IMR-90 (cell line): ENCODE data around the gene SWAP70. TPM values are rescaled to one million over a fixed set of nuclear protein-coding genes. Genes with fewer than 3 reads are reported as not detected.

Experiments
- ATAC-seq: fragments of 200-7000 bp; cut with Tn5 transposase; 2 replicates; pipeline ENCODE4 v1.9.1; 2020; ENCODE audit warnings: low read depth, mild to moderate bottlenecking, moderate library complexity
- BruUV-seq: library from RNA; stranded (reverse); fragments of 400-500 nt; replicated peaks from 2 replicates; lab custom pipeline; 2021; lab: Mats Ljungman, UMichigan
- CTCF ChIA-PET: fragments of 300-600 bp; formaldehyde crosslinking; extraction: SDS; loops from one replicate; lab custom pipeline; 2021; ENCODE audit warnings: antibody characterized with exemption; lab: Yijun Ruan, JAX
- POLR2A ChIA-PET: fragments of 300-600 bp; sonication (Branson Sonifier 250); formaldehyde crosslinking; loops from one replicate; lab custom pipeline; 2022; ENCODE audit warnings: antibody characterized with exemption; ENCODE audit not compliant: unreplicated experiment; lab: Charles Lee
- DNase-seq: peaks from one replicate; pipeline ENCODE4 v3.0.0; 2013
- H2AFZ ChIP-seq: replicated peaks from 2 replicates; pipeline ENCODE3; 2013; ENCODE audit warnings: low read length, mild to moderate bottlenecking; ENCODE audit not compliant: poor library complexity
- H2AK5ac ChIP-seq: 2 replicates; pipeline ENCODE4 v1.6.1; 2013; ENCODE audit warnings: low read depth, low read length, inconsistent platforms
- H2AK9ac ChIP-seq: replicated peaks from 2 replicates; pipeline ENCODE3; 2013; ENCODE audit warnings: mild to moderate bottlenecking, low read depth, low read length, moderate library complexity; ENCODE audit not compliant: poor library complexity
- H2BK120ac ChIP-seq: 2 replicates; pipeline ENCODE4 v1.6.1; 2013; ENCODE audit warnings: low read depth, low read length, inconsistent platforms
- H2BK15ac ChIP-seq: 3 replicates; pipeline ENCODE4 v1.6.1; 2013; ENCODE audit warnings: low read depth, low read length, inconsistent platforms
- H2BK20ac ChIP-seq: 2 replicates; pipeline ENCODE4 v1.6.1; 2013; ENCODE audit warnings: low read depth, mild to moderate bottlenecking, inconsistent platforms, low read length, moderate library complexity
- H2BK5ac ChIP-seq: 2 replicates; pipeline ENCODE4 v1.6.1; 2013; ENCODE audit warnings: mild to moderate bottlenecking, low read depth, low read length, inconsistent platforms; ENCODE audit not compliant: poor library complexity, severe bottlenecking
- H3K14ac ChIP-seq: replicated peaks from 2 replicates; pipeline ENCODE4 v1.6.1; 2013; ENCODE audit warnings: low read depth, low read length, inconsistent platforms
- H3K18ac ChIP-seq: 2 replicates; pipeline ENCODE4 v1.6.1; 2013; ENCODE audit warnings: low read depth, low read length, control low read depth
- H3K23ac ChIP-seq: 2 replicates; pipeline ENCODE4 v1.6.1; 2013; ENCODE audit warnings: low read depth, low read length, inconsistent platforms
- H3K27ac ChIP-seq: 2 replicates; pipeline ENCODE4 v1.5.1; 2013; ENCODE audit warnings: mild to moderate bottlenecking, control low read depth, low read length; ENCODE audit not compliant: insufficient read depth
- H3K27me3 ChIP-seq: 2 replicates; pipeline ENCODE4 v1.6.1; 2013; ENCODE audit warnings: low read length; ENCODE audit not compliant: control insufficient read depth, insufficient read depth
- H3K36me3 ChIP-seq: 2 replicates; pipeline ENCODE4 v1.6.1; 2013; ENCODE audit warnings: low read length, mixed read lengths; ENCODE audit not compliant: control insufficient read depth, insufficient read depth
- H3K4ac ChIP-seq: 2 replicates; pipeline ENCODE4 v1.6.1; 2013; ENCODE audit warnings: low read depth, low read length, inconsistent platforms
- H3K4me1 ChIP-seq: 2 replicates; pipeline ENCODE4 v1.6.1; 2013; ENCODE audit warnings: low read length, mixed read lengths; ENCODE audit not compliant: control insufficient read depth, insufficient read depth
- H3K4me2 ChIP-seq: 2 replicates; pipeline ENCODE4 v1.6.1; 2013; ENCODE audit warnings: low read depth, mild to moderate bottlenecking, control low read depth, low read length, moderate library complexity
- H3K4me3 ChIP-seq: 2 replicates; pipeline ENCODE4 v1.5.1; 2013; ENCODE audit warnings: low read depth, mild to moderate bottlenecking, control low read depth, low read length, moderate library complexity; ENCODE audit not compliant: insufficient read depth
- H3K56ac ChIP-seq: 2 replicates; pipeline ENCODE4 v1.6.1; 2013; ENCODE audit warnings: low read length, inconsistent platforms; ENCODE audit not compliant: insufficient read depth; ENCODE audit errors: extremely low read depth
- H3K79me1 ChIP-seq, 2 experiments: 2 replicates each; pipeline ENCODE4 v1.6.1; 2013; ENCODE audit warnings: low read length in 2 of 2, inconsistent platforms in 1 of 2, low read depth in 1 of 2
- H3K9ac ChIP-seq: 2 replicates; pipeline ENCODE4 v1.6.1; 2013; ENCODE audit warnings: low read depth, low read length, control low read depth
- H3K9me1 ChIP-seq: 2 replicates; pipeline ENCODE4 v1.6.1; 2013; ENCODE audit warnings: low read length, inconsistent platforms; ENCODE audit not compliant: insufficient read depth
- H3K9me3 ChIP-seq: 2 replicates; pipeline ENCODE4 v1.6.1; 2013; ENCODE audit warnings: low read length; ENCODE audit not compliant: control insufficient read depth, insufficient read depth
- H4K20me1 ChIP-seq: 2 replicates; pipeline ENCODE4 v1.6.1; 2013; ENCODE audit warnings: low read length, inconsistent platforms; ENCODE audit not compliant: insufficient read depth
- H4K5ac ChIP-seq: 2 replicates; pipeline ENCODE4 v1.6.1; 2013; ENCODE audit warnings: mild to moderate bottlenecking, low read depth, low read length, control low read depth
- H4K8ac ChIP-seq, 2 experiments: 2 replicates each; pipeline ENCODE4 v1.6.1; 2013; ENCODE audit warnings: low read depth in 2 of 2, low read length in 2 of 2, control low read depth in 1 of 2, inconsistent platforms in 1 of 2
- H4K91ac ChIP-seq: 2 replicates; pipeline ENCODE4 v1.6.1; 2013; ENCODE audit warnings: low read depth, low read length, inconsistent platforms; ENCODE audit not compliant: insufficient read depth
- BHLHE40 ChIP-seq: fragments of 150-350 bp; IDR thresholded peaks from 2 replicates; pipeline ENCODE4 v1.6.1; 2016; ENCODE audit warnings: mild to moderate bottlenecking, low read depth, low read length
- MXI1 ChIP-seq: IDR thresholded peaks from 2 replicates; pipeline ENCODE4 v1.6.1; 2012; ENCODE audit warnings: low read depth, mild to moderate bottlenecking, low read length, moderate library complexity, borderline replicate concordance
- RFX5 ChIP-seq: IDR thresholded peaks from 2 replicates; pipeline ENCODE4 v1.8.0; 2012; ENCODE audit warnings: low read depth, mild to moderate bottlenecking, low read length, moderate library complexity
- USF2 ChIP-seq: fragments of 150-350 bp; IDR thresholded peaks from 2 replicates; pipeline ENCODE4 v1.6.1; 2017; ENCODE audit warnings: mild to moderate bottlenecking, antibody characterized with exemption, low read length, low read depth
- WGBS, 2 experiments: methylation state at CpG; one replicate each; pipeline versions ENCODE4 v1.1.5 to v1.1.7; 2013; ENCODE audit warnings: missing lambda C conversion rate in 2 of 2; ENCODE audit not compliant: insufficient read length in 1 of 2; ENCODE audit errors: extremely low coverage in 2 of 2; 5-methylcytosine and 5-hydroxymethylcytosine counted together
- dilution Hi-C: fragments of 300-500 bp; cut with HindIII; formaldehyde crosslinking; loops from one replicate; pipeline ENCODE4 v1.14.3; 2018; ENCODE audit warnings: low sequenced_read_pairs; ENCODE audit not compliant: unreplicated experiment
- in situ Hi-C: fragments of 300-500 bp; cut with MboI; formaldehyde crosslinking; loops from 3 replicates; pipeline ENCODE4 v1.14.3; 2019; ENCODE audit warnings: low sequenced_read_pairs, inconsistent platforms, mixed read lengths
- intact Hi-C: fragments of 100-400 bp; cut with micrococcal nuclease; formaldehyde crosslinking; loops from 2 replicates; pipeline ENCODE4 v1.10.0; 2022
- polyA plus RNA-seq, 3 experiments: library from polyadenylated mRNA; depleted of rRNA; stranded (reverse); fragments of >200 nt; gene quantifications; 2 replicates each; pipeline ENCODE4 v1.2.3, GENCODE V29; 2012; ENCODE audit warnings: low replicate concordance in 1 of 3
- total RNA-seq: library from RNA; depleted of rRNA; stranded (reverse); fragments of >200 nt; gene quantifications from 2 replicates; pipeline ENCODE4 v1.2.3, GENCODE V29; 2012

Gene SWAP70
- total and polyA plus RNA-seq, 2 of the 4 experiments (the other 2 are of a cell fraction): 15.5 to 19.9 TPM

- dilution Hi-C loops: no loop called here
- ChIA-PET CTCF (no interaction called here), POLR2A (no interaction called here)
- H4K91ac ChIP-seq: peak overlapping the region; percentile 84; the same call in 1 of the 2 replicates
- H3K4me1 ChIP-seq: peaks cover 13% of the 10 kb centered on the region
- in situ Hi-C loops: no loop called here
- peak overlapping the region; percentile 76 for H3K18ac ChIP-seq
- peak overlapping the region; percentile 48 for H2BK5ac ChIP-seq
- BruUV-seq: no TSS peak
- H3K4me3 ChIP-seq: no peak overlapping the region
- H3K27ac ChIP-seq: peak overlapping the region; percentile 35; the same call in 1 of the 2 replicates
- H2AFZ ChIP-seq: no peak overlapping the region
- H3K56ac ChIP-seq: peak overlapping the region; percentile 16; the same call in 1 of the 2 replicates
- H2AK5ac ChIP-seq: peak overlapping the region; percentile 92
- intact Hi-C loops: no loop called here
- no peaks in the 10 kb centered on the region for H3K9me3 ChIP-seq
- H3K4ac ChIP-seq: peak overlapping the region; percentile 69
- H3K9me1 ChIP-seq: peaks cover 7% of the 10 kb centered on the region
- peak overlapping the region; percentile 72 for H3K23ac ChIP-seq
- H3K79me1 ChIP-seq: peaks cover 0 to 22% of the 10 kb centered on the region in 2 experiments; a peak in 3 of 4 replicates
- peak overlapping the region; percentile 99; the same call in 2 of the 3 replicates for H2BK15ac ChIP-seq
- H4K20me1 ChIP-seq: no peaks in the 10 kb centered on the region
- H3K27me3 ChIP-seq: no peaks in the 10 kb centered on the region
- peak overlapping the region; percentile 46 for H2BK120ac ChIP-seq
- ATAC-seq (no peak), DNase-seq (no peak)
- WGBS, 2 experiments: 71% methylated on average over 1 of the region's 5 CpGs; no CpG with 5 or more reads in 1 of the 2 experiments
- TF ChIP-seq USF2 (no peak), RFX5 (no peak), BHLHE40 (no peak), MXI1 (no peak)
- H2BK20ac ChIP-seq: peak overlapping the region; percentile 16
- peak overlapping the region; percentile 95 for H4K5ac ChIP-seq
- H3K9ac ChIP-seq: no peak overlapping the region
- peak overlapping the region; percentile 24 to 48; a peak in 2 of 4 replicates for H4K8ac ChIP-seq
- peak overlapping the region; percentile 64 for H3K14ac ChIP-seq
- H3K4me2 ChIP-seq: no peak overlapping the region
- peaks cover 12% of the 10 kb centered on the region for H3K36me3 ChIP-seq
- no peak overlapping the region for H2AK9ac ChIP-seq
These were observed 133.0 kb downstream of the SWAP70 start for GRCh38 chr11:9796854-9797253.
